ACC112 (cell line): ENCODE results near the gene SLC7A4.
"Not testable (repeated sequence)": the region's sequence is repeated elsewhere in the genome, so short reads cannot be mapped to it uniquely, and the experiment has no call there.

Experiments used
- H2AFZ ChIP-seq: fragments of 200-600 bp; sonication (generic); one replicate; pipeline ENCODE4 v1.6.0; 2017; ENCODE audit warnings: antibody characterized with exemption, low read length; ENCODE audit not compliant: unreplicated experiment
- H3K27ac ChIP-seq: fragments of 200-600 bp; sonication (generic); 2 replicates; pipeline ENCODE4 v1.5.1; 2014; ENCODE audit warnings: low read depth, mild to moderate bottlenecking, antibody characterized with exemption, low read length, moderate library complexity
- H3K27me3 ChIP-seq: fragments of 200-600 bp; sonication (generic); 2 replicates; pipeline ENCODE4 v1.6.1; 2014; ENCODE audit warnings: mild to moderate bottlenecking, antibody characterized with exemption, low read length, moderate library complexity, mixed read lengths; ENCODE audit not compliant: insufficient read depth
- H3K36me3 ChIP-seq: fragments of 200-600 bp; sonication (generic); 2 replicates; pipeline ENCODE4 v1.6.1; 2016; ENCODE audit warnings: mild to moderate bottlenecking, antibody characterized with exemption, low read length, moderate library complexity, mixed read lengths; ENCODE audit not compliant: insufficient read depth
- H3K4me1 ChIP-seq: fragments of 200-600 bp; sonication (generic); one replicate; pipeline ENCODE4 v1.6.1; 2016; ENCODE audit warnings: low read length, mixed read lengths; ENCODE audit not compliant: insufficient read depth, unreplicated experiment, control insufficient read depth
- H3K4me3 ChIP-seq: fragments of 200-600 bp; sonication (generic); 2 replicates; pipeline ENCODE4 v1.5.1; 2014; ENCODE audit warnings: mild to moderate bottlenecking, low read depth, low read length
- H3K79me2 ChIP-seq: fragments of 200-600 bp; sonication (generic); one replicate; pipeline ENCODE4 v1.6.0; 2016; ENCODE audit warnings: low read length; ENCODE audit not compliant: control insufficient read depth, unreplicated experiment, insufficient read depth

SLC7A4 gene

DNA sequence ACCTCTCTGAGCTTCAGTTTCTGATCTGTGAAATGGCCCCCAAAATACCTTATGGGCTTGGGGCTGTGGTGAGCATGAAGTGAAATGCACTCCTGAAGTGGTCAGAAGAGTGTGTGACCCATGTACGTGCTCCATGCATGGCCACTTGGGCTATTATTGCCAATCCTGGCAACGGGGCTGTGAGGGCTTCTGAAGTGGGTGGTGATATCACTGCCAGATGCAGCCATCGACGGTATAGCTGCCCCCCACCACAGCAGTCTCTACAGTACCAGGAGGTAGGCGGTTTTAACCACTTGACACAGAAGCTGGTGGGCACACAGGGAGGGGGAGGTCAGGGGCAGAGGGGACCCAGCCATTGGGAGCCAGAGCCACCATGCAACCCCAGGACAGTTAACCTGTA lies 16.1 kb upstream of the SLC7A4 start:
- not testable (repeated sequence) for H3K27ac ChIP-seq, H2AFZ ChIP-seq, H3K27me3 ChIP-seq, H3K79me2 ChIP-seq, H3K36me3 ChIP-seq, H3K4me3 ChIP-seq
- H3K4me1 ChIP-seq: peaks cover 11% of the 10 kb centered on the region

DNA sequence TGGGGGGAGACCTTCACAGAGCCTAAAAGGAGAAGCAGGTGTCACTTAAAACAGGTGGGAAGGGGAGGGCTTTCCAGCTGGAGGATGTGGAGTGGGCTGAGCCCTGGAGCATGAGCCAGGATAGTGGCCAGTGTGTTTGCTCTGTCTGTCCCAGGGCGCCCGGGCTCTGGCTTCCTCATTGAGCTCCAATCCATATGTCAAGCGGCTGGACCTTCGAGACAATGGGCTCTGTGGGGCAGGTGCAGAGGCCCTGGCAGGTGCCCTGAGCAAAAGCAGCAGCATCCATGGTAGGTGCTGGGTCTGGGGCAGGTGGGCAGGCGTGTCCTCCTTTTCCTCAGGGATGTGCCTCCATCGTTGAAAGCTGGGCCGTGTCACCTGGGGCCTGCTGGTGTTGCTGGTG lies 15.4 kb upstream of the SLC7A4 start:
- Histone ChIP-seq H3K4me3 (no peak overlapping the region), H3K36me3 (no peaks in the 10 kb centered on the region), H3K4me1 (peaks cover 17% of the 10 kb centered on the region), H3K27ac (no peak overlapping the region), H2AFZ (no peak overlapping the region), H3K27me3 (no peaks in the 10 kb centered on the region), H3K79me2 (no peaks in the 10 kb centered on the region)

DNA sequence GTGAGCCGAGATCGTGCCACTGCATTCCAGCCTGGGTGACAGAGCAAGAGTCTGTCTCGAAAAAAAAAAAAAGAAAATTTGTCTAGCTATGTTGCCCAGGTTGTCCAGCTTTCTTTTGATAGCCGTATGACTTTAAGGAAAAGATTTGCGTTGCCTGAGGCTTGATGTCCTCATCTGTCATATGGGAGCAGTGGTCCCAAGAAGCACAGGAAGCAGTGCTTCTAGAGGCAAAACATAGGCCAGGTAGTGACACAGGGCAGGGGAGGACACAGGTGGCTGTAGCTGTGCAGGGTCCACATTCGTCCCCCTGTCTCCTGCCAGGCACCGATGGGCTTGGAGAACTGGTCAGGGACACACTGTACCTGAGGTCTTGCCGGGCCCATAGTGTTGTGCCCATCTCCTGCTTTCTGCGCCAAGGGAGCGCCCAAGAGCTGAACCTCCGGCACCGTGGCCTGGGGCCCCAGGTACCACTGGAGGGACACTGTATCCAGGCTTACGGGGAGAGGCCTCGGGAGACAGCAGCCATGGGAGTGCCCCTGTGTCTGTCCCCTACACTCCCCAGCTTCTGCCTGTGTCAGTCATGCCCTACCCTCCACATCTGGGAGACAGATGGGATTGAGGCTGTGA lies 14.8 kb upstream of the SLC7A4 start:
- Histone ChIP-seq H3K36me3 (no peaks in the 10 kb centered on the region), H3K4me1 (peaks cover 20% of the 10 kb centered on the region), H3K79me2 (no peaks in the 10 kb centered on the region), H3K27ac (no peak overlapping the region), H3K27me3 (no peaks in the 10 kb centered on the region), H3K4me3 (no peak overlapping the region), H2AFZ (no peak overlapping the region)

DNA sequence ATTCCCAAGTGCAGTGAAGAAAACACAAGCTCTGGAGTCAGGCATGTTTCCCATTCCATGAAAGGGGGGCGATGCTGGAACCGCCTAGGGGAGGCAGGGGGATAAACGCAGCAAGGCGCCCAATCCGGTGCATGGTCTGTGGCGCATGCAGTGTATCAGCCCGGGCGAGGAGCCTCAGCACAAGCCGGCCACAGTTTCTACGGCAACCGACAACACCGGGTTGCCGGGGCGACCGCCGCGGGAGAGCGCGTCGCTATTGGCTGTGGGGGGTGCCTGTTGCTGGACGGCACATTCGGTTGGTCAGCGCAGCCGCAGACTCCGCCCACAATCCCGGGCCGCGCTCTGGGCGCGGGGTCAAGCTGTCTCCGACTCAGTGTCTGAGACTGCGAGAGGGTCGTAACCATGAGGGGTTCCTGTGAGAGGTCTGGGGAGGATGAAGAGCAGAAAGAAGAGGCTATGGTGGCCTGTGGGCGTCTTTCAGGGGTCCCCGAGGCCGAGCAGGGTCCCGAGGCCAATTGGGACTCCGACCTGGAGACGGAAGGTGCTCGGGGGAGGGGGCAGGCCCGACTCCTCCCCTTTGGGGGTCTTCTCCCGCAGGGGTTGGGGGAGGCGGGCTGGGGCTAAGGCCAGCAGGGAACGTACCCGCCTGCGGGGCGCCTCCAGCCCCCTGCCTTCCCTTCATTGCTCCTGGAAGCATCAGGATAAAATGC lies 13.4 kb upstream of the SLC7A4 start, which contains the start of gene LRRC74B:
TSS of gene LRRC74B (plus strand) at position 362 of the 710 bp plus-strand sequence. CDS start at position 403, 41 bp downstream.
- peak within 1 kb of the TSS; percentile 78 for H3K27ac ChIP-seq

DNA sequence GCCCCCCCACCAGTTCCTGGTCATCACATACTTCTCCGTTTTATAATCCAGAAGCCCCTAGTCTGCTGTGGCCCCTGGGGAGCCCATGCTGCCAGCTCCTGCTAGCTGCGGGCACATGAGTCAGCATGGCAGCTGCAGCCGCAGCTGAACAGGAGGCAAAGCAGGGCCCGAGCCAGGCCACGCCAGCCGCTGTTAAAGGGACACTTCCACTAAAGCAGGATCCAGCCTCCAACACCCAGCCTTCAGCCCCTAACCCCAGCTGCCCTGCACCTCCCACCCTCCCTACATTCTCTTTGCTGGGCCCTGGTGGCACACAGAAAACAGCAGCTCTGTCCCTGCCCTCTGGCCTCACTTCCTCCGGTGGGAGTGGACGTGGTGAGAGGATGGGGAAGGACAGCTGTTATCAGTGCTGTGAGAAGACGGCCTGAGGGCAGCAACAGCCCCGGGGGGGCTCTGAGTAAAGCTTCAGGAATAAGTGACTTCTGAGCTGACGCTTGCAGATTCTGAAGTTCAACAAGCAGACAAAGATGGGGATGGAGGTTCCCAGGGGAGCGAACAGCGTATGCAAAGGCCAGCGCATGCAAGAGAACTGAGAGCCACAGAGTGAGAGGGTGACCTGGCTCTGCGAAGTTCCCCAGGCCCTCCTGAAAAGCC lies 12.7 kb upstream of the SLC7A4 start:
- H3K36me3 ChIP-seq: no peaks in the 10 kb centered on the region
- no peaks in the 10 kb centered on the region for H3K27me3 ChIP-seq
- H2AFZ ChIP-seq: peak overlapping the region; percentile 52
- peak overlapping the region; percentile 78 for H3K27ac ChIP-seq
- peak overlapping the region; percentile 73 for H3K4me3 ChIP-seq
- no peaks in the 10 kb centered on the region for H3K79me2 ChIP-seq
- H3K4me1 ChIP-seq: peaks cover 22% of the 10 kb centered on the region

More for the DNA sequence above, 13.4 kb upstream of the SLC7A4 start, which contains the start of gene LRRC74B:
- H3K4me1 ChIP-seq: peaks cover 22% of the 10 kb centered on the region
- peak within 1 kb of the TSS; percentile 73 for H3K4me3 ChIP-seq
- peak within 1 kb of the TSS; percentile 81 for H2AFZ ChIP-seq
- no peaks in the 10 kb centered on the region for H3K27me3 ChIP-seq
- H3K79me2 ChIP-seq: no peaks in the 10 kb centered on the region
- H3K36me3 ChIP-seq: no peaks in the 10 kb centered on the region

DNA sequence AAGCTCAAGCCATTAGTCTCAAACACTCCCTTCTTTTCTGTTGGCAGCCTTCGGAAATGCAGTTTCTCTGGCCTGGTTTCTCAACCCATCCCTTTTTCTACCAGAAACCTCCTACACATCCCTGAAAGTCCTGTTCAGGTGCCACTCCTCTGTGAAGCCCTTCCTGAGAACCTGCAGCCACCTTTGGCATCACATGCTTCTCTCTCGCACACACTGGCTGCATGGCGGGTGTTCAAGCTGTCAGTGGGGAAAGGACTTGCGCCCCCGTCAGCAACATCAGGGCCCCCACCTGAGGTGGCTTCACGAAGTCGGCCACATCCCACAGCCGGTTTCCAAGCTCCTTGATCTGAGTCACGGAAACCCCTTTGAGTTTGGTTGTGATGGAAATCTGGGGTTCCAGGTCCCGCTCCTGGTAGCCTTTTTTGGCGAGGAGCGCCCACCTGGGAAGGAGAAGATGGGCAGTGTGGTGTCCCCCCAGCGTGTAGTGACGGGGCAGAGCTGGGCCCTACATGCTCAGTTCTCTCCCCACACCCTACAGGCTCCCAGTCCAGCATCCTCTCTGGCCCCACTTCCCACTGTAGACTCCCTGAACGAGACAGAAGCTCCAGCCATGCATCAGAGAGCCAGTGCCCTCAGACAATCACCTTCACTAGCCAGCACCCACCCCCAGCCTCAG lies 11.6 kb upstream of the SLC7A4 start:
- no peaks in the 10 kb centered on the region for H3K36me3 ChIP-seq
- H3K4me3 ChIP-seq: 0 out of 2 replicates have a peak overlapping the region, but pooled peaks have one; percentile 37
- peak overlapping the region; percentile 78; the same call in 1 of the 2 replicates for H3K27ac ChIP-seq
- H3K79me2 ChIP-seq: no peaks in the 10 kb centered on the region
- H3K27me3 ChIP-seq: no peaks in the 10 kb centered on the region
- H2AFZ ChIP-seq: no peak overlapping the region
- peaks cover 22% of the 10 kb centered on the region for H3K4me1 ChIP-seq

DNA sequence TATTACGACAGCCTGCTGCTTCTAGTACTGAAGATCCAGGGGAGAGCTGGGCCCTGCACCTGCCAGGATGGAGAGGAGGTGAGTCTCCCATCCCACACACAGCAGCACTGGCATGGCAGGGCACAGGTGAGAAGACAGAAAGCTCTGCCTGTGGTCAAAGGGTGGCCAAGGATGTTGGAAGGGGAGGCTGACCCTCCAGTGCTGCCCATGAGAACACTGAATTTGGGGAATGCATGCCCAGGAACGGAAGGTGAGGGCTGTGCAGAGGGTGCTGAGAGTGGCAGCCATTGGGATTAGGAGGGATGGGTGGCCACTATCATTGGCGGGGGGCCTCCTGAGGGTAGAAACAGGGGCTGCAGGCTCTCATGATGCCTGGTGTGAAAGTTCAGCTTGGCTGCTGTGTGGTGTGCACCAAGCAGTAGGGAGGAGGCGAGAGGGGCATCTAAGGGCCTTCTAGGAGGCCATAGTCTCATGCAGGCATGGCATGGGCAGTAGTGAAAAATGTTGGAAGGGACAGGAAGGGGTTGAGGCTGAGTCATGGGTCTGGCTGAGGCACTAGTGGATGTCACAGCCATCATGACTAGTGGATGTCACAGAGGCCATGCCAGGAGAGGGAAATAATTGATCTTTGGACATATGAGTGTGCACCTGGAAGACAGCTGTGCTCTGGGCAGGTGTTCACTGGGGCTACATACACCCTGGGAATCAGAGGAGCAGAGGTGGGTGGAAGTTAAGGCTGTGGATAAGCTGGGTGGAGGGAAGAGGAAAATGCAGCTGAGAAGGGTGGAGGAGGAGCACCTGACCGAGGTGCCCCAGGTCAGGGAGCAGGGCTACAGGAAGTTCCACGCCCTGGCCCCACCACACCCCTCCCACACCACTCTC lies 10.9 kb upstream of the SLC7A4 start:
- H3K27me3 ChIP-seq: no peaks in the 10 kb centered on the region
- H3K4me3 ChIP-seq: no peak overlapping the region
- no peak overlapping the region for H2AFZ ChIP-seq
- no peak overlapping the region for H3K27ac ChIP-seq
- H3K79me2 ChIP-seq: no peaks in the 10 kb centered on the region
- no peaks in the 10 kb centered on the region for H3K36me3 ChIP-seq
- peaks cover 26% of the 10 kb centered on the region for H3K4me1 ChIP-seq

DNA sequence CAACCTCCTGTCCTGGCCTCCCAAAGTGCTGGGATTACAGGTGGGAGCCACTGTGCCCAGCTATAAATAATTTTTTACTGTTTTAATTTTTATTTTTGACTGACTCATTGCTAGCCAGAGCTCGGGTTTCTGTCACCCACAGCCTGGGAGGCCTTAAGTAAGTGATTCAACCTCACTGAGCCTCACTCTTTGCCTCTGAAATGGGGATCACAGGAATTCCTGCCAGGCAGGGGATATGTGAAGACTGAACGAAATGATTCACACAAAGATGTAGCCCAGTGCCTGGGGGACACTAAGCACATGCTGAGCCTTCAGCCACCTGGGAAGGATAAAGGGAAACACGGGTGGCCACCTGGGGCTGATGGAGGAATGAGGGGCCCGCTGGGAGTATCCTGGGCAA lies 9.6 kb upstream of the SLC7A4 start:
- H3K4me1 ChIP-seq: peaks cover 34% of the 10 kb centered on the region
- no peaks in the 10 kb centered on the region for H3K36me3 ChIP-seq
- no peak overlapping the region for H3K27ac ChIP-seq
- no peak overlapping the region for H2AFZ ChIP-seq
- no peak overlapping the region for H3K4me3 ChIP-seq
- H3K27me3 ChIP-seq: no peaks in the 10 kb centered on the region
- no peaks in the 10 kb centered on the region for H3K79me2 ChIP-seq

DNA sequence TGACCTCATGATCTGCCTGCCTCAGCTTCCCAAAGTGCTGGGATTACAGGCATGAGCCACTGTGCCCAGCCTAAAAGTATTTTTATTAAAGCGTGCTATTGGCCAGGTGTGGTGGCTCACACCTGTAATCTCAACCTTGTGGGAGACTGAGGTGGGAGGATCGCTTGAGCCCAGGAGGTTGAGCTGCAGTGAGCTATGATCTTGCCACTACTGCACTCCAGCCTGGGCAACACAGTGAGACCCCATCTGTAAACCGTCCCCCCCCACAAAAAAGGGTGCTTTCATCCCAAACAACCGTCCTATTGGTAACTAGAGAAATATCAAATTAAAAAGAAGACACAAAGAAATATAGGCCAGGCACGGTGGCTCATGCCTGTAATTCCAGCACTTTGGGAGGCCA lies 6.8 kb upstream of the SLC7A4 start:
- H3K27ac ChIP-seq, H2AFZ ChIP-seq, H3K79me2 ChIP-seq, H3K4me3 ChIP-seq, H3K36me3 ChIP-seq, H3K27me3 ChIP-seq: not testable (repeated sequence)
- peaks cover 25% of the 10 kb centered on the region for H3K4me1 ChIP-seq

DNA sequence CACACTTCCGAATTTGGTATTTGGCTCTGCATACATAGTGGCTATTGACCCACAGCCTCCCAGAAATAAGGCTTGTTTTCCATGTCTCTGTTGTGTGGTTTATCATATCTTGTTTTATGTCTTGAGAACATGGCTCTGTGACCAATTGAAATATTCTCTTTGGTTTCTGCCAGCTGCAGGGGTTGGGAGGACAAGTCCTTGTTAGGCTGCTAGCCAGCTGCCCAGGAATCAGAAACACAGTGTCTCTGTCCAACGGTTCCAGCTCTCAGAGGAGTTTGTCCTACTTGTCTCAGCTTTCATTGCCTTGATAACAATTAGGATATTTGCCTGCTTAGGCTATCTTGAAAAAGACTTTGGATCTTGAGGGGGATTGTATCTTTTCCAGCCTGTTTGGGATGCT lies 6.0 kb upstream of the SLC7A4 start:
- no peaks in the 10 kb centered on the region for H3K79me2 ChIP-seq
- no peaks in the 10 kb centered on the region for H3K27me3 ChIP-seq
- no peak overlapping the region for H3K4me3 ChIP-seq
- peak overlapping the region; percentile 48 for H2AFZ ChIP-seq
- peaks cover 23% of the 10 kb centered on the region for H3K4me1 ChIP-seq
- peak overlapping the region; percentile 67 for H3K27ac ChIP-seq
- H3K36me3 ChIP-seq: no peaks in the 10 kb centered on the region
